NCI-H1436 treated with DMSO at 0.1 percent for 48 hours (cell line): ENCODE data around the gene GLRX.

ENCODE experiments used
- DNase-seq: peaks from one replicate; lab custom pipeline; 2025; lab: John Stamatoyannopoulos, UW

GLRX gene

DNA sequence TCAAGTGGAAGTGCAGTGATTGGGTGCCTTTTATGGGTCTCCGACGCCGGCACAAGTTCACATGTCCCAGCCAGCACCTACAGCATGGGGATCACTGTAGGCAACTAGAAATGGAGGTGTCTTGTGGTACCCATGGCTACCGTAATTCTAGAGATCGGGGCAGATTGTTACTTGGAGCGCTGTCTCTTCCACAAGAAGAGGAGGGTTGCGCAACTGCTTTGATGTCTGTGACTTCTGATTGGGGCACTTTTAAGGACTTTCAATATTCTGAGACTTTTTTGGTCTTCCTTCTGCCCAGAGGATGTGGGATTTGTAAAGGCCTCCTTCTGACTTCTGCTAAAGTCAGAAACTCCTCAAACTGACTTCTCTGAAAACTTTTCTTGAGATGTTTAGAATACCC is 41.9 kb downstream of the GLRX start:
- no peak for DNase-seq

DNA sequence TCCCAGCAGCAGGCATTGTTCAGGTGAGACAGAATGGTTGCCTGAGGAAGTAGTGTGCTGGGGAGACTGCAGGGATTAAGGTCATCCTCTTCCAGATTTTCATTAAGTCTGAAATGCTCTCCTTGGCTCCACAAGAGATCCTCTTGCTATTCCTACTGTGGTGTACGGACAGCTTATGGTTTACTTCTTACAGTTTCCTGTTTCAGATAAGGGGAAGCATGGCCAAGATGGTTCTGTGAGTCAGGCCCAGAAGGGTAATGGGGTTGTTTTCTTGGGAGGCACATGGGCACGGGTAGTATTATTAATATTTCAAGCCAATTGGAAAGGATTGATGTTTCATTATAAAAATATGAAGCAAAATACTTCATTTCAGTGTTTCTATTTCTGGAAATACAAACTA is 42.9 kb downstream of the GLRX start:
- no peak for DNase-seq

DNA sequence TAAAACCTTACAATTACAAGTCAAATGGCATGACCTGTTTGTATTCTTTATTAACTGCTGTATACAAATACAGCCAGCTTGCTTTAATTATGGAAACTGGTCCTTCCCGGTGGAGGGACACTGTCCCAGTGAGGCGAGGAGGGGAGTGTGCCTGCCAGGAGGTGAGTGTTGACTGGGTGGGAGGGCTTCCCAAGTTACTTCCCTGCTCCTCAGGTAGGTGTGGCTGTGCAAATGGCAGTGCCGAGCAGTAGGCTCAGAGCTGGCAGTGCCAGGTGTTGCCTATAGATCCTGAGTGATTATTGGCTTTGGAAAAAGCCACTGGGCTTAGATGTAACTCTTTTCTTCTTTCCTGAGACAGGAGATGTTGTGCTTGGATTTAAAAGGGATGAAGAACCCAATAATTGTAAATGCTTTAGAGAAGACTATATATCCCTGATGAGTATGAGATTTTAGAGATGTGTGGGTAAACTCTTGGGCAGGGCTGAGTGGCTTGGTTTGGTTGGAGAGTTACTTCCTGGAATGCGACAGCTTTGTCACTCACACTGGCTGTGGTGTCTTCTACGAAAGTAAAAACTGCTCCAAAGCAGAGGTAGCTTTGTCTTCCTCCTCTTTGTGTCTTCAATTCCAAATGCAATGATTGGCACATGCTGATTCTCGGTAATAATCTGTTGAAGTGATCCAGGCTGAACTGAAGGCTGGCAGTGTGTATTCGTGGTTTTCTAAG is 43.7 kb downstream of the GLRX start:
- no peak for DNase-seq

DNA sequence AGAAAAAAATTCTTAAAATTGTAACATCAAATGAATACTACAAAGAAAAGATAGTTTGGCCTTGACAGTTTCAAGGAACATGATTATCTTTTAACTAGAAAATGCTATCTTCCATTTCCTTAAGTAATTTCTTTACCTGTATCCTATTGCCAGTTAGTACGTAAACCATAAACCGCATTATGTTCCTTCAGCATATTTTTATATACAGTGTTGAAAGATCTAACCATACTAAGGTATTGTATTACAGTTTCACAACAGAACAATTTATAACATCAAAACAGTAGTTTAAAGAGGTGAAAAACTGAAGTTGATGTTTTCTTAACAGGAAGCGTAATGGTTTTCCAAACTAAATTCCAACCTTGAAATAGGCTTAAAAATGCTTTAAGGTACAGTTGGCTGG is 45.1 kb downstream of the GLRX start:
- DNase-seq = no peak

DNA sequence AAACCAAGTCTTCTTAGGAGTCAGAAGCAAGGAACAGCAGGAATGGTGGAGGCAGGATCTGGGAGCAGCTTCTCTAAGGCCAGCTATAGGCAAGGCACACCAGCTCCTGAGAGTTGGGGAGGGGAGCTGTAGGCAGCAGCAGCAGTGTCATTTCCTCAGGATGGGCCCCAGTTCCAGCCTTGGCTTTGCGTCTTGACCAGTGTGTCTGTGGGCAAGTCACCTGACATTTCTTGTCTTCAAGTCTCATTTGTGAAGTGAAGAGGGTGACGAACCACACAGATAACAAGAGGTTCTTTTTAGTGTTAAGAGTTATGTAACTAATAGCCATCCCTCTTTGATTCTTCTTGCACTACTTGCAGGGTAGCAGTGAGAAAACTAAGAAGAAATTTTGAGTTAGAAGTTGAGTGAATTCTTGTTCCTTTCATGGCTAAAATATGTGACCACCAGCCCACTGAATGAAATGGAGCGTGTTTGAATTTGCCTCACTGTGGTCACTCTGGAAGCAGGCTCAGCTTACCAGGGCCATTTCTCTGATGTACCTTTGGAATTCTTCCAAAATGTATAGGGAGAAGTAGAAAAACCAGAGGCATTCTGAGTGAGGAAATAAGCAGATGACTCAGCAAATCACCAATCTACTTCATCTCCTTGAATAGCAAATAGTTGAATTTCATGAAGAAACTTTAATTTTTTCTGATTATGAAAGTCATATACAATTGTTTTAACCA is 49.0 kb downstream of the GLRX start:
- DNase-seq = no peak

DNA sequence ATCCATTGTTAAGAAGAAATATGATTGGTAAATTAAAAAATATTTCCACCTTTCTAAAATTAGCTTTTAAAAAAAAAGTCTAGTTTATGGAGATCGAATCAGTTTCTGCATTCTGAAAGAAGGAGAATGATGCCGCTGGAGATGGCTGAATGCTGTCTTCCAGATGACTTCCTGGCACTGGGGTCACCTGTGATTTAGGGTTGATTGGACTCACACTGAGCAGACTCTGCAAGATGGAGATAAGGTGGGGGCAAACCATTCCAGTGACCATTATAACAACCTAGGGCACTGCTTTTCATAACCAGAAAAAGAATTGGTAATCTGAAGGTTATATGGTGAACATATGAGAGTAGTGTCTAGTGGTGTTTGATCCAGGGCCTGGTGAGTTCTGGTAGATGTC is 50.6 kb downstream of the GLRX start:
- no peak for DNase-seq

DNA sequence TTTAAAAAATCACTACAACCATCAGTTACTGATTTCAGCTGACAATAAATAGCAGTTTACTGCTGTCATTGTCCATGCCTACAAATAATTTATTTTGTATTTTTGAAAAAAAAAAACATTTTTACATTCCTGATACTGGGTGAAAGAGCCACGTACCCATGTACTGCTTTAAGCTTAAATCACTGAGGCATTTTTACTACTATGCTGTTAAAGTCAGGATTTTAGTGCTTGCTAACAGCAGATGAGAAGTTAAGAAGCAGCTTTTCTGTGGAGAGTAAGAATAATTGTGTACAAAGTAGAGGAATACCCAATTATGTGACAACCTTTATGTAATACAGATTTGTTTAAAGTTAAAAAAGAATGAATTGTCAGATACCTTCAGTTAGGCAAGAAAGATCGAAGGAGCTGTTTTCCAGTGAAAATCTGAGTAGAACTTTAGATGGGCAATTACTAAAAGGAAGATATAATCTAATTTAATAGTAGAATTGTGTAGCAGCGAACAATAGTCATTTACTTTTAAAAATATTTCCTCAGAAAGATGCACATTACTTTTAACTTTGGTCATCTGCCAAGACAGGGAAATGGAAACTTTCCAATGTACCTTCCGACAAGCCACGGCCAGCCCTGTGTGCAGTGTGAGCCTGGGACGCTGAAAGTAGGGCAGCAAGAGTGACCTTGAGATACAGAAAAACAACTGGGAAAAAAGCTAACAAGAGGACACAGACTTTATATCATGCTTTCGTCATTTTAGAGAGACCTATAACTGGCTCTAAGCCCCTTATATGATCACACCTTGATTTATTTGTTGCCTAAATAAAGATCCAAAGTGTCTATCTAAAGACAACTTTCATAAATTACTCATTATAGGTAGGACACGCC is 51.5 kb downstream of the GLRX start:
- DNase-seq = no peak

DNA sequence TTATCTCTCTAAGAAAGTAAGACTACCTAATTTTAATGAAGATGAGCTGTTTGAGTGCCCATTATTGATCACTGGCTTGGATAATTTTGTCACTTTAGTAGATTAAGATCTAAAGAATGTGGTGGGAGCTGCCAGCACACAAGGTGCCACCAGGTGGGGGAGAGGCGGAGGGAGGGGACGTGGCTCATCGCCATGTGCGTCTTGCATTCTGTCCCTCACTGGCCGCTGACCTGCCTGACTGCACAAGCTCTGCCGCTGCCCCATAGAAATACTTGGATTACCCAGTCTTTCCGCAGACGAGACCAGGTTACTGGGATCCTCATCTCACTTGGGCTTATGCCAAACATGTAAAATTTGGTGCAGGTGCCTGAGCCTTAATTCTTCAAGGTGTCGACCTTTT is 53.8 kb downstream of the GLRX start:
- DNase-seq = no peak

DNA sequence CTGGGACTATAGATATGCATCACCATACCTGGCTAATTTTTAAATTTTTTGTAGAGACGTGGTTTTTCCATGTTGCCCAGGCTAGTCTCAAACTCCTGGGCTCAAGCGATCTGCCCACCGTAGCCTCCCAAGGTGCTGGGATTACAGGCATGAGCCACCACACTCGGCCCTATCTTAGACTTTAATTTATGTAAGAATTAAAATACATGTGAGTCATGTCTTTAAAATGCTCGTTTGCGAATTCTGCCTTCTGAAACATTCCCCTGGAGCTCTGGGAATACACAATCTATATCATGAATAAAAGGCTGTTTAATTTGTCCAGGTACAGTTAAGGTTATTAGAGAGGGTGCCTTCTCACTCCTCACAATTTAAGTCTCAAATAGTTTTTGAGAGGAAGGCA is 58.6 kb downstream of the GLRX start:
- no peak for DNase-seq
